H9 (cell line): ENCODE data around the gene ZNF26. TPM values are rescaled to one million over a fixed set of nuclear protein-coding genes. Genes with fewer than 3 reads are reported as not detected.

Source experiments
- DNase-seq: peaks from one replicate; pipeline ENCODE4 v3.0.0-alpha.2; 2017
- H2AFZ ChIP-seq: one replicate; pipeline ENCODE4 v1.6.1; 2013; ENCODE audit warnings: mild to moderate bottlenecking, low read length, control low read depth, moderate library complexity
- H2AK5ac ChIP-seq: 2 replicates; pipeline ENCODE4 v1.6.1; 2013; ENCODE audit warnings: low read length, control low read depth, mixed read lengths; ENCODE audit not compliant: insufficient read length
- H2BK120ac ChIP-seq: one replicate; pipeline ENCODE4 v1.6.1; 2013; ENCODE audit warnings: low read depth, mild to moderate bottlenecking, low read length, control low read depth, inconsistent platforms; ENCODE audit not compliant: poor library complexity, severe bottlenecking
- H2BK12ac ChIP-seq: 2 replicates; pipeline ENCODE4 v1.6.1; 2013; ENCODE audit warnings: low read length, control low read depth, mixed read lengths, low read depth; ENCODE audit not compliant: insufficient read length
- H2BK15ac ChIP-seq: 2 replicates; pipeline ENCODE4 v1.6.1; 2013; ENCODE audit warnings: low read depth, low read length, control low read depth
- H2BK20ac ChIP-seq: one replicate; pipeline ENCODE4 v1.6.1; 2013; ENCODE audit warnings: low read depth, mild to moderate bottlenecking, low read length, control low read depth, inconsistent platforms; ENCODE audit not compliant: poor library complexity, severe bottlenecking
- H2BK5ac ChIP-seq: 2 replicates; pipeline ENCODE4 v1.6.1; 2013; ENCODE audit warnings: low read length, control low read depth, mixed read lengths; ENCODE audit not compliant: insufficient read length
- H3K14ac ChIP-seq: 2 replicates; pipeline ENCODE4 v1.6.1; 2013; ENCODE audit warnings: low read length, control low read depth; ENCODE audit not compliant: insufficient read depth
- H3K18ac ChIP-seq: 2 replicates; pipeline ENCODE4 v1.6.1; 2013; ENCODE audit warnings: low read depth, mild to moderate bottlenecking, mixed read lengths, low read length, control low read depth; ENCODE audit not compliant: insufficient read length
- H3K23ac ChIP-seq: 2 replicates; pipeline ENCODE4 v1.6.1; 2013; ENCODE audit warnings: low read length, control low read depth, mixed read lengths, low read depth; ENCODE audit not compliant: insufficient read length
- H3K23me2 ChIP-seq: 2 replicates; pipeline ENCODE4 v1.6.1; 2013; ENCODE audit warnings: low read depth, mild to moderate bottlenecking, mixed read lengths, low read length, control low read depth; ENCODE audit not compliant: insufficient read length, poor library complexity, severe bottlenecking
- H3K27ac ChIP-seq: 2 replicates; pipeline ENCODE4 v1.5.1; 2013; ENCODE audit warnings: low read length, control low read depth, mixed read lengths, low read depth; ENCODE audit not compliant: insufficient read length
- H3K27me3 ChIP-seq: 2 replicates; pipeline ENCODE4 v1.6.1; 2013; ENCODE audit warnings: low read length, control low read depth, inconsistent platforms; ENCODE audit not compliant: insufficient read depth
- H3K4ac ChIP-seq: 2 replicates; pipeline ENCODE4 v1.6.1; 2013; ENCODE audit warnings: low read depth, mild to moderate bottlenecking, control low read depth, inconsistent platforms, low read length, moderate library complexity
- H3K4me1 ChIP-seq: 2 replicates; pipeline ENCODE4 v1.6.1; 2013; ENCODE audit warnings: low read length, control low read depth, inconsistent platforms; ENCODE audit not compliant: insufficient read depth
- H3K4me2 ChIP-seq: 2 replicates; pipeline ENCODE4 v1.6.1; 2013; ENCODE audit warnings: low read length, control low read depth, mixed read lengths; ENCODE audit not compliant: insufficient read length, insufficient read depth
- H3K56ac ChIP-seq: 2 replicates; pipeline ENCODE4 v1.6.1; 2013; ENCODE audit warnings: low read depth, mild to moderate bottlenecking, mixed read lengths, low read length, control low read depth; ENCODE audit not compliant: insufficient read length
- H3K79me1 ChIP-seq: 2 replicates; pipeline ENCODE4 v1.6.1; 2013; ENCODE audit warnings: low read depth, mild to moderate bottlenecking, moderate library complexity, low read length, control low read depth, inconsistent platforms; ENCODE audit not compliant: insufficient read depth, poor library complexity, severe bottlenecking
- H3K79me2 ChIP-seq: 2 replicates; pipeline ENCODE4 v1.6.1; 2013; ENCODE audit warnings: low read length, control low read depth, inconsistent platforms; ENCODE audit not compliant: insufficient read depth
- H3K9ac ChIP-seq: 2 replicates; pipeline ENCODE4 v1.6.1; 2013; ENCODE audit warnings: low read length, control low read depth, mixed read lengths; ENCODE audit not compliant: insufficient read length; ENCODE audit errors: extremely low read depth
- H3K9me3 ChIP-seq: one replicate; pipeline ENCODE4 v1.6.1; 2013; ENCODE audit warnings: low read depth, low read length, inconsistent platforms; ENCODE audit not compliant: control insufficient read depth
- H3T11ph ChIP-seq: one replicate; pipeline ENCODE4 v1.6.1; 2013; ENCODE audit warnings: mild to moderate bottlenecking, low read length, control low read depth, inconsistent platforms
- H4K20me1 ChIP-seq: one replicate; pipeline ENCODE4 v1.6.1; 2013; ENCODE audit not compliant: control insufficient read depth, insufficient read length, insufficient read depth
- H4K5ac ChIP-seq: 2 replicates; pipeline ENCODE4 v1.6.1; 2013; ENCODE audit warnings: low read depth, mild to moderate bottlenecking, mixed read lengths, low read length, control low read depth; ENCODE audit not compliant: insufficient read length
- H4K8ac ChIP-seq: replicated peaks from 2 replicates; pipeline ENCODE4 v1.6.1; 2013; ENCODE audit warnings: low read length, control low read depth, mixed read lengths, low read depth; ENCODE audit not compliant: insufficient read length
- H4K91ac ChIP-seq: 2 replicates; pipeline ENCODE4 v1.6.1; 2013; ENCODE audit warnings: low read depth, mild to moderate bottlenecking, moderate library complexity, mixed read lengths, low read length, control low read depth; ENCODE audit not compliant: insufficient read length
- H3K27ac Mint-ChIP-seq, 3 experiments: 2 replicates in 2 of 3; 3 replicates in 1 of 3; pipeline ENCODE4 v1.8.0; 2020 to 2021; ENCODE audit warnings: mixed read lengths in 3 of 3, mild to moderate bottlenecking in 1 of 3, moderate library complexity in 1 of 3
- H3K27me3 Mint-ChIP-seq: 2 replicates; pipeline ENCODE4 v1.8.0; 2021; ENCODE audit warnings: low read depth, mild to moderate bottlenecking, moderate library complexity, mixed read lengths
- H3K36me3 Mint-ChIP-seq, 3 experiments: 2 replicates in 2 of 3; 3 replicates in 1 of 3; pipeline ENCODE4 v1.8.0; 2020 to 2021; ENCODE audit warnings: low read depth in 3 of 3, mixed read lengths in 3 of 3; ENCODE audit not compliant: insufficient read depth in 1 of 3
- H3K4me1 Mint-ChIP-seq, 2 experiments: 2 replicates each; pipeline ENCODE4 v1.8.0; 2020; ENCODE audit warnings: mixed read lengths in 2 of 2
- H3K4me3 Mint-ChIP-seq, 2 experiments: 2 replicates in 1 of 2; 3 replicates in 1 of 2; pipeline ENCODE4 v1.8.0; 2020 to 2021; ENCODE audit warnings: mild to moderate bottlenecking in 2 of 2, mixed read lengths in 2 of 2, moderate library complexity in 1 of 2
- H3K9me3 Mint-ChIP-seq, 2 experiments: 2 replicates in 1 of 2; 3 replicates in 1 of 2; pipeline ENCODE4 v1.8.0; 2020; ENCODE audit warnings: mild to moderate bottlenecking in 2 of 2, mixed read lengths in 2 of 2, moderate library complexity in 1 of 2
- CTCF ChIP-seq: fragments of 200-600 bp; sonication (generic); conservative IDR thresholded peaks from 3 replicates; pipeline ENCODE4 v1.8.0; 2021; ENCODE audit warnings: antibody characterized with exemption, mild to moderate bottlenecking
- WGBS: extraction: QIAGEN DNeasy Blood & Tissue Kit; methylation state at CpG from one replicate; pipeline ENCODE4 v1.1.7; 2013; ENCODE audit warnings: missing lambda C conversion rate, low lambda C conversion rate, mixed read lengths; ENCODE audit not compliant: insufficient read length; ENCODE audit errors: extremely low coverage; 5-methylcytosine and 5-hydroxymethylcytosine counted together
- total RNA-seq: library from RNA; stranded (reverse); gene quantifications from 2 replicates; pipeline ENCODE4 v1.2.1, GENCODE V29; 2021

ZNF26 gene
- total RNA-seq, 1 experiment from 2014 or later, result 13.2 TPM

GRCh38 chr12:132966676-132967415 lies 19.3 kb upstream of the ZNF26 start:
- no peak overlapping the region for H2BK5ac ChIP-seq
- no peaks in the 10 kb centered on the region for H3K79me1 ChIP-seq
- H2AK5ac ChIP-seq, result no peak overlapping the region
- H3K79me2 ChIP-seq, result no peaks in the 10 kb centered on the region
- H3K4me2 ChIP-seq, result no peak overlapping the region
- no peak overlapping the region for H2BK20ac ChIP-seq
- H3K9ac ChIP-seq, result no peak overlapping the region
- no peak overlapping the region for H2AFZ ChIP-seq
- Mint-ChIP-seq H3K4me1 (no peaks in the 10 kb centered on the region), H3K27ac (no peak overlapping the region), H3K36me3 (peaks cover 15 to 22% (median 21%) of the 10 kb centered on the region in 3 experiments), H3K9me3 (peaks cover 75 to 76% of the 10 kb centered on the region in 2 experiments), H3K27me3 (no peaks in the 10 kb centered on the region), H3K4me3 (no peak overlapping the region)
- H3K23me2 ChIP-seq, result no peaks in the 10 kb centered on the region
- DNase-seq, result no peak
- no peak overlapping the region for H3K23ac ChIP-seq
- H3K56ac ChIP-seq, result no peak overlapping the region
- H2BK12ac ChIP-seq, result no peak overlapping the region
- no peaks in the 10 kb centered on the region for H3K4me1 ChIP-seq
- H3K4ac ChIP-seq, result no peak overlapping the region
- WGBS, result no CpG with 5 or more reads among the region's 12 CpGs
- no peak overlapping the region for H4K91ac ChIP-seq
- no peak overlapping the region for H2BK120ac ChIP-seq
- H3K9me3 ChIP-seq, result peaks cover 45% of the 10 kb centered on the region
- H4K5ac ChIP-seq, result no peak overlapping the region
- no peak overlapping the region for H2BK15ac ChIP-seq
- H4K20me1 ChIP-seq, result no peaks in the 10 kb centered on the region
- H3T11ph ChIP-seq, result no peak overlapping the region
- H4K8ac ChIP-seq, result no peak overlapping the region
- no peak overlapping the region for H3K18ac ChIP-seq
- H3K27me3 ChIP-seq, result no peaks in the 10 kb centered on the region
- no peak overlapping the region for H3K14ac ChIP-seq
- no peak overlapping the region for H3K27ac ChIP-seq
- no peak for TF ChIP-seq CTCF
